Smooth muscle cell of the brain vasculature (primary cell): ENCODE results near the gene VPS11.
"Not testable (repeated sequence)": the region's sequence is repeated elsewhere in the genome, so short reads cannot be mapped to it uniquely, and the experiment has no call there.

Experiments
- DNase-seq: peaks from one replicate; pipeline ENCODE4 v3.0.0-alpha.2; 2012; ENCODE audit warnings: low read depth, low spot score

The VPS11 gene

DNA sequence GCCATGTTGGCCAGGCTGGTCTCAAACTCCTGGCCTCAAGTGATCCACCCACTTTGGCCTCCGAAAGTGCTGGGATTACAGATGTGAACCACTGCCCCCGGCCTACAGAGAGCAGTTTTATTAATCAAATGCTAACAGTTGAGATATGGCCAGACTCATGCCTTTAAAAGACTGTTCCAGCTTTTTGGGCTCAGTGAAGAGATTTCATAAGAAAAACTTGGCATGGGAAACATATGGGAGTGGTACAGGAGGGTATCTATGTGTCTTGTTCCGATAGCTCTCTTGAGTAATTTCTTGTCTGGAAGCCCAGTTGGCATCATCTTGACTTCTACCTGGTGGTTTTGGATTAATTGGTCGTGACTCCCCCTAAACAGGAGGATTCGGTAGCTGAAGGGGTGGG, 28.7 kb upstream of the VPS11 start:
- DNase-seq: no peak

DNA sequence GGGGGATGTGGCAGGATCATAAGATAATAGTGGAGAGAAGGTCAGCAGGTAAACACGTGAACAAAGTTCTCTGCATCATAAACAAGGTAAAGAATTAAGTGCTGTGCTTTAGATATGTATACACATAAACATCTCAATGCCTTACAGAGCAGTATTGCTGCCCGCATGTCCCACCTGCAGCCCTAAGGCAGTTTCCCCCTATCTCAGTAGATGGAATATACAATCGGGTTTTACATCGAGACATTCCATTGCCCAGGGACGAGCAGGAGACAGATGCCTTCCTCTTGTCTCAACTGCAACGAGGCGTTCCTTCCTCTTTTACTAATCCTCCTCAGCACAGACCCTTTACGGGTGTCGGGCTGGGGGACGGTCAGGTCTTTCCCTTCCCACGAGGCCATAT, 28.1 kb upstream of the VPS11 start:
- not testable (repeated sequence) for DNase-seq

DNA sequence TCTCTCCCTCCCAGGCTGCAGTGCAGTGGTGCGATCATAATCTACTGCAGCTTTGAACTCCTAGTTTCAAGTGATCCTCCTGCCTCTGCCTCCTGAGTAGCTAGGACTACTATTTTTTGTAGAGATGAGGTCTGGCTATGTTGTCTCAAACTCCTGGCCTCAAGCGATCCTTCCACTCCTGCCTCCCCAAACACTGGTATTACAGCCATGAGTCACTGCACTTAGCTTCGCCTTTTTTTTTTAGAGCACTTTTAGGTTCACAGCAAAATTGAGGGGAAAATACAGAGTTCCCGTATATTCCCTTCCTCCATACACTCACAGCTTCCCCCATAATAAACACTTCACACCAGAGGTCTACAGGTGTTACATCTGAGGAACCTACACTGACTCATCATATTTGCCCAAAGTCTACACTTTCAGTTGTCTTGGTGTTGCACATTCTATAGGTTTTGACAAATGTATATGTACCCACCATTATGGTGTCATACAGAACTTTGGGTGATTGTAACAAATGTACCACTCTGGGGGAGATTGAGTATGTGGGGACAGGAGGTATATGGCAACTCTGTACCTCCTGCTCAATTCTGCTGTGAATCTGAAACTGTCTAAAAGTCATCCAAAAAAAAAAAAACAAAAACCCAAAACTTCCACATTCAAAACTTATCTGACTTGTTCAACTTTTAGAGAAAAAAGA, 25.6 kb upstream of the VPS11 start:
- no peak for DNase-seq

DNA sequence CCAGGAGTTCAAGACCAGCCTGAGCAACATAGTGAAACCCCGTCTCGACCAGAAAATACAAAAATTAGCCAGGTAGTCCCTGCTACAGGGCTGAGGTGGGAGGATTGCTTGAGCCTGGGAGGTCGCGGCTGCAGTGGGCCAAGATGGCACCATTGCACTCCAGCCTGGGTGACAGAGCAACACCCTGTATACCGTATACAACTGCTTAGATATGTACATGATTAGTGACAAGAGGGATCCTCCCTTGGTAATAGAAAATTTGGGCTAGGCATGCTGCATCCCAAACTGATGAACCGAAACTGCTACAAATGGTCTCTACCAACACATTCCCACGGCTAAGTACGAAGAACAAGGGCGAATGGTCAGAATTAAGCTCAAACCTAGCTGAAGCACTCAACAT, 24.7 kb upstream of the VPS11 start:
- no peak for DNase-seq

DNA sequence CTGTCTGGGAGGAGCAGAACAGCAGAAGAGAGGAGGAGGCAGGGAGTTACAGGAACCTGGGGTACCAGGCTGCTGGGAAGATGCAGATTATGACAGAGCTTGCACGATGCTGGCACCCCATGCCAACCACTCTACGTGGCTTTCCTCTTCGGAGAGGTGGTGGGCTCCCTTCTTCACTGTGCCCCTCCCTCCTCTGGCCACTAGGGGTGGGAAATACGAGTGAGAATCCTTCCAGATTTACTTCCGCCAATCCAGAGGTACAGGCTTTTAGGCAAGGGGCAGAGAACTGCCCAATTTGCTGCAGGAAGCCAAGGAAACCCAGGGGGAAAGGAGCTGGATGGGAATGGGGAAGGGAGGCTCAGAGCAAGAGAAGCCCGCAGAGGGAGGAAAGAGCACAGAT, 22.9 kb upstream of the VPS11 start:
- no peak for DNase-seq

DNA sequence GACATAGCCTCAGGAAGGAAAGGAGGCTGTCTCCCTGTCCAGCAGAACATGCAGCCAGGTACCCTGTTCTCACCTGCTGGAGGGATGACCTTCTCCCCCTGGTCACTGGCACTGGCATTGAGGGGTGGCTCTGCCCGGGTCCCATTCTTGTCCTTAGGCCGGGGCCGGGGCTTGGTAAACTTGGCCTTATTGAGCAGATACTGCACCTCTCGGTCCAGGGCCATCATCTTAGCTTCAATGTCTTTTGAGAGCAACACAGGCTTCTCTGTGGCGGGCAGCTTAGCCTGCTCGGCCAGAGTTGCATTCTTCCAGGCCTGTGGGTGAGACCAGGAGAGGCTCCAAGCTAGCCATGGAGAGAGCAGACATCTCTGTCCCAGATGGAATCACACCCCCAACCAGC, 21.1 kb upstream of the VPS11 start:
- no peak for DNase-seq

DNA sequence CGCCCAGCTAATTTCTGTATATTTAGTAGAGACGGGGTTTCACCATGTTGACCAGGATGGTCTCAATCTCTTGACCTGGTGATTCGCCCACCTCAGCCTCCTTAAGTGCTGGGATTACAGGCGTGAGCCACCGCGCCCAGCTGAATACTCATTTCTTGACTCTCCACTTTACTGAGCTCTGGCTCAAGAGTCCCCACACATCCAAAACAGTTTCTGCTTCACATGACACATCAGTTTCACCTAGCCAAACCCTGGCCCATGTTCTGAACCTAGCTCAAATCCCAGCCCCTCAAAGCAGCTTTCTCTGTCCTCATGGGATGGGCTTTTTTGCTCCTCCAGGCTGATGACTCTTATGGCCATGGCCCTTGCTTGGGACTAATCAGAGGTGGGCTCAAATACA, 20.4 kb upstream of the VPS11 start:
- no peak for DNase-seq

DNA sequence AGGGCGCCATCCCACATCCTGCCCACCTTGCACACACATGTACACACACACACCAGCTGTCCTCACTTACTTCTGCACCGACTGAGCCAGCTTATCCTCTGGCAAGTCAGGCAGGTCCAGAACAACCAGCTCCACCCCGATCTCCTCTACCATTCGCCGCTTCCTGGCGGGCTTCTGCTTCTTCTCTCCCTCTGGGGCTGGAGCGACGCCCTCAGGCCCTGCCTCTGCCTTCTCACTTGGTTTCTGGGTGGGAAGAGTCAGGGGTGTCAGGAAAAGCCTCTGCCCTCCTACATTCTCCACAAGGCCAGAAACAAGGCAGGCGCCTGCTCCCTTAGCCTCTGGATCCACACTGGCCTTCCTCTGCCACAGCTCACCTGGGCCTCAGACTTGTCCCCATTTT, 19.0 kb upstream of the VPS11 start:
- DNase-seq: no peak

DNA sequence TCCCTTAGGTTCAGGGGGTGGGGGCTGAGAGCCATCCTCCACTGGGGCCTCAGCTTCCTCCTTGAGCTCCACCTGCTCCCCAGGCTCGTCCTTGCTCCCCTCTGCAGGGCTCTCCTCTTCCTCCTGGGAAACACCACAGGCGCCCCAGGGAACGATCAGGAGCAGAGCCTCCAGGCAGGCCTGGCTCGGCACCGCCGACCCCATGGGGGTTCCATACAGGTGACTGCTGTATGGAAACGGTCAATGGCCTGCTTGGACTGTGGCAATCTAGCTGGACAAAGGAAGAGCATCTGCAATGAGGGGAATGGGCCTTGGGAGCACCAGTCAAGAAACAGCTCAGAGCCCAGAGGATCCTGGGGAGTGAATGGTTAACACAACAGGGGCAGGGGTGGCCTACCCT, 18.5 kb upstream of the VPS11 start:
- no peak for DNase-seq

DNA sequence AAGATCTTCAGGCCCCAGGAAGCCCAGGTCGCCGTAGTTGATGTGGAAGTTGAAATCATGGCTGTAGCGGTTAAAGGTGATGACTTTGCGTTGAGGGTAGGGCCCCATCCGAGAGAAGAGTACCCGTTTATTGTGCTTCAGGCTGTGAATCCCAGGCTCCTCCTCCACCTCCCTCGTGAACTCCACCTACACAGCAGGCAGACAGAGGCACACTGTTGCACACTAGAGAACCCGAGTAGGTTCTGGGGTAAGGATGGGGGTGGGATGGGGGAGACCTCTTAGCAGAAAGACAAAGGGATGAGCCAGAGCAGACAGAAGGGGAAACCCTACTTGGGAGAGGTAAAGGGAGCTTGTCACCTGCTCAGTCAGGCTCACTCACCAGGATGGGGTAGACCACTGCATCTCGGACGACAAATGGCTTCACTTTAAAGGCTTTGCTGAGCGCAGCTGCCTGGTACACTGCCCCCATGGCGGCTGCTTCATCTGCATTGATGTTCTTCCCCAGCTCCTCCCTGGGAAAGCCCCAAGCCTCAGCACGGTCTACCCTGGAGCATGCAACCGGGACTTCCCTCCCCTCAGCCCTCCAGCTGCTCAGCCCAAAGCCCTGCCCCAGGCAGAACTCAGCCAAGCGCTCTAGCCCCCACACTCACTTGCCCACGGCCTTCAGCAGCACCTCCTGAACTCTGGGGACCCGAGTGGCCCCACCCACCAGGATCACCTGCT, 16.0 kb upstream of the VPS11 start:
- no peak for DNase-seq

DNA sequence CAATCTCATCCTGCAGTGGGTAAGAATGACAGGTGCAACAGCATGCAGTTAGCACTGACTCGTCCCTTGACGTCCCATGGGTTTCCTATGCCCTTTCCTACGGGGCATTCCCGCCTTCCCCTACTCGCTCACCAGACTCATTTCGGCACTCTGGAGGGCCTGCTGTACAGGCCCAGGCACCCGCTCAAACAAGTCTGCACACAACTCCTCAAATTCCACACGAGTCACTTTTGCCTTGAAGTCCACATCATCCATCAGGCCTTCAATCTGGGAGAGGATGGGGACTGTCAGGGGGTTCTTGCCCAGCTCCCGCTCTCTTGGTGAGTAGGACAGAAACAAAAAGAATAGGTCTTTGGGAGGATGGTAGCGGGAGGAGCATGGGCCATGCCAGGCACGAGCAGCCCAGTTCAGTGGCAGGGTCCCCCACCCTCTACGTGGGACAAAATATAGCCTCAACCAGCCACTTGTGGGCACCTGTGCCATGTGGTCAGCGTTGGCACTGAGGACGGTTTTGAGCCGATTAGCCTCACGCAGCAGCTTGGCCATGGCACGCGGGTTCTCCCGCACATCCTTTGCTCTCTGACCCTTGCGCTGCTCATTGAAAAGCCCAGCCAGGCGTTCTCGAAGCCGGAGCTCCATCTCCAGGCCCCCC, 15.3 kb upstream of the VPS11 start:
- no peak for DNase-seq

DNA sequence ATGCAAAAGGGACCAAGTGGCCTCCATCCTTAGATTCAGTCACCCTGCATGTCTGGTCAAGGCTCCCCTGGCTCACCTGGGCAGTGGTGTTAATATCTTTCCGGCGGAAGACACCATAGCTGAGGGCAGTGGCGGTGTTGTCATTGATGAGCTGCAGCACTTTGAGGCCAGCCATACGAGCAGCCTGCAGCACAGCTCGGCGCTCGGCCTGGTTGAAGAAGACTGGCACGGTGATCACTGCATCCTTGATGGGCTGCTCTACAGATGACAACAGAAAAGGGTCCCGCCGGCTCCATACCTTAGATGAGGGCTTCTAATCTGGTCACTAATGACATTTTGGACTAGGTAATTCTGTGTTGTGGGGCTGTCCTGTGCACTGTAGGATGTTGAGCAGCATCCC, 13.2 kb upstream of the VPS11 start:
- no peak for DNase-seq

DNA sequence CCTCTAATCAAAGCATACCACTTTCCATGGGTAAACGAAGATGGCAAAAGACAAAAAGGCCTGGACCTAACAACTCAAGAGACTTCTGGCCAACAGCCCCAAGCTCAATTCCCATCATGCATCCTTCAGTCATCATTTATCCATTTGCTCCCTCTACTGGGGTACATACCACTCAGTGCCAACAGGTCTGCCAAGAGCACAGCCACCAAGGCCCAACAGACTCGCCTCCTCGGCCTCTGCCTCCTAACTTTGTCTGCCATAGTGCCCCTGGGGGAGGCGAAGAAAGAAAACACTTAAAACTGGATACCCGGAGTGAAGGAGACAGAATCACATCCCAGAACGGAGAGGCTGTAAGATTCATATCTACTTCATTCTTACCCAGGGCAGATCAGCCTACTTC, 11.7 kb upstream of the VPS11 start:
- DNase-seq: no peak

DNA sequence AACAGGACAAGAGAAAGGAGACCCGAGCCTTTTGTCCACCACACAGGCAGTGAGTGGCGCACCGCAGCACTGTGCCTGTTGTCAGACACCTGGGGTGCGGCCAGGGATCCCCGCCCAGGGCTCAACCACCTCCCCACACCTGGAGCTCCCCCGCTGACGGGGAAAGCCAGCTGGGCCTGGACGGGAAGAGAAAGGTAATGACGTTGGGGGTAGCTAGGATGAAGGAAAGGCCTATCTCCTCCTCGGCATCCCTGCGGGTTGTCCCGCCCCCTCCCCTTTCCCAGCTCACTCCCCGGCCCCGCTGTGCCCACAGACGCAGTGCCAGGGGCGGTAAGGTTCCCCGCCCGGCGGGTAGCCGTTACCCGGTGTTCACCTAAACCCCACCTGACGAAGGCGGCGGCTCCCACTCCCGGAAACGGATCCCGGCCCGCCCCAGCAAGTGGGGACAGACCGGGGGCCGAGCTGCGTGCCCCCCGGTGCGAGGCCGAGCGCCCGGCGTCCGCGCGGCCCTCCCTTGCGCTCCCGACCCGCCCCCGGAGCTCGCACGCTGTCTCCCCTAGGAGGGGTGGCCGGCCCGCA, 11.1 kb upstream of the VPS11 start:
- DNase-seq: no peak

DNA sequence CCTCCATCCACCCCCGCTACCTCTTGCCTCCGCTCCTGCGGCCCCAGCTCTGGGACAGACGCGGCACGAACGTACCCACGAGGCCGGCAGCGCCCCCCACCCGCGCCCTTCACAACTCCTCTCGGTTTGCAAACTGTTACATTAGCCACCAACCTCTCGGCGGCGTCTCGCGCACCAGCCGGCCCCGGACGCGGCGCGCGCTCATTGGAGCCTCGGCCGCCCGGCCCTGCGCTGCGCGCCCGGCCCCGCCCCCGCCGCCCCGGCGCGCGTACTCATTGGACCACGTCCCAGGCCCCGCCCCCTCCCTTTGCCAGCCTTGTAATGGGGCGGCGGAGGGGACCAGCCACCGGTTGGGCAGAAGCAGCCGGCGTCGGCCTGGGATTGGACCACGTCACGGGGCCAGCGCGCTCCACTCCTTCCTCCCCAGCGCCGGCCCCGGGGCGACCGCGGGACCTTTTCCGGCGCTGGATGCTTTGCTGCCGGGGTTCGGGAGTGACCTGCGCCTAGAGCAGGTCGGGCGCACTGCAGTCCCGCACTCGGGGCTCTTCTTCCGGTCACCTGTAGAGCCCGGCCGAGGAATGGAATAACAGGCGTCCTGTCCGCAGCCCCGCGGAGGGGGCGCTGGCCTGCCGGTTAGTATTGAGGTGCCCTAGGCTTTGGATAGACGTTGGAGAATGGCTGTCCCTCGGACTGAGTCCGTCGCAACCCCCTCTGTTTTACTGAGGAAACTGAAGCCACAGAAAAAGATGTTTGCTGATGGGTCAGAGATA, 10.4 kb upstream of the VPS11 start, which contains the start of gene HYOU1:
Gene HYOU1, minus strand, starts transcription at position 206 of the 770 bp plus-strand sequence. CDS start 1,045 bp downstream, outside the sequence.
- peak; percentile 90 for DNase-seq

DNA sequence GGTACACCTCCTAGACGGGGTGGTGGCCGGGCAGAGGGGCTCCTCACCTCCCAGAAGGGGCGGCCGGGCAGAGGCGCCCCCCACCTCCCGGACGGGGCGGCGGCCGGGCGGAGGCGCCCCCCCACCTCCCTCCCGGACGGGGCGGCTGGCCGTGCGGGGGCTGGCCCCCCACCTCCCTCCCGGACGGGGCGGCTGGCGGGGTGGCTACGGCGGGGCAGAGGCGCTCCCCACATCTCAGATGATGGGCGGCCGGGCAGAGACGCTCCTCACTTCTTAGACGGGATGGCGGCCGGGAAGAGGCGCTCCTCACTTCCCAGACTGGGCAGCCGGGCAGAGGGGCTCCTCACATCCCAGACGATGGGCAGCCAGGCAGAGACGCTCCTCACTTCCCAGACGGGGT, 8.5 kb upstream of the VPS11 start:
- not testable (repeated sequence) for DNase-seq

DNA sequence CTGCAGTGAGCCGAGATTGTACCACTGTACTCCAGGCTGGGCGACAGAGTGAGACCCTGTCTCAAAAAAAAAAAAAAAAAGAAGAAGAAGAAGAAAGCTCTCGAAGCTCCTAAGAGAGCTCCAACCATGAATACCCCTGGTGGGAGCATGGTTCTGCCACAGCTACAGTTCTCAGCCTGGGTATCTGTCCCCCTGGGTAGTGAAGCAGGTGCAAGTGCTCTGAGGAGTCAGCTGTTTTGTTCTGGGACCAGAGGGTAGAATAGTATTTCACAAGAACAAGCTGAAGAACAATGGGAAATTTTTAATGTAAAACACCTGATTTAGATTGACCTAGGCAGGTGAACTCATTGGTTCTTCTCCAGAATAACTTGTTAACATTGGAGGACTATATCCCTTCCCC, 6.4 kb upstream of the VPS11 start:
- DNase-seq: no peak

DNA sequence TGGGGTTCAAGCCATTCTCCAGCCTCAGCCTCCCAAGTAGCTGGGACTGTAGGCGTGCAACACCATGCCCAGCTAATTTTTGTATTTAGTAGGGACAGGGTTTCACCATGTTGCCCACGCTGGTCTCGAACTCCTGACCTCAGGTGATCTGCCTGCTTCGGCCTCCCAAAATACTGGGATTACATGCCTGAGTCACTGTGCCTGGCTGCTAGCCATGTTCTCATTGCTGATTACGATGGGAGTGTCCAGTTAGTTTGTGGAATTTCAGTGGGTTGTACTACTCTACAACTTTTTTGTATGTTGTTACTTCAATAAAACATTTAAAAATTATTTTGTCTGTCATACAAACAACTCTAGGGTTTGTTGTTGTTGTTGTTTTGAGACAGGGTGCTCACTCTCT, 4.8 kb upstream of the VPS11 start:
- DNase-seq: no peak

DNA sequence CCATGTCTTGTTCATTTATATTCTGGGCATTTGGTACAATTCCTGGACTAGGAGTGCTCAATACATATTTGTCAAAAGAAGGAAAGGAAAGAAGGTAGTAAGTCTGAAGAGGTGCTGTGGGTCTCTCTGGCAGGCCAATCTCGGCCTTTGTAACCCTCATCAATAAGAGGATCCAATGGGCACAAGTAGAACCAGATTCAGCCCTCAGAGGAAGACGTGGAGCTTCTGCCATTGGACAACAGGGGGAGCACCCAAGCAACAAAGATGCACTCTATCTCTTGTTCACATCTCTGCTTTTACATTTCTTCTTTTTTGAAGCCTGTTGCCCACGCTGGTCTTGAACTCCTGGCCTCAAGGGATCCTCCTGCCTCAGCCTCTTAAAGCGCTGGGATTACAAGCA, 2.2 kb upstream of the VPS11 start:
- no peak for DNase-seq

DNA sequence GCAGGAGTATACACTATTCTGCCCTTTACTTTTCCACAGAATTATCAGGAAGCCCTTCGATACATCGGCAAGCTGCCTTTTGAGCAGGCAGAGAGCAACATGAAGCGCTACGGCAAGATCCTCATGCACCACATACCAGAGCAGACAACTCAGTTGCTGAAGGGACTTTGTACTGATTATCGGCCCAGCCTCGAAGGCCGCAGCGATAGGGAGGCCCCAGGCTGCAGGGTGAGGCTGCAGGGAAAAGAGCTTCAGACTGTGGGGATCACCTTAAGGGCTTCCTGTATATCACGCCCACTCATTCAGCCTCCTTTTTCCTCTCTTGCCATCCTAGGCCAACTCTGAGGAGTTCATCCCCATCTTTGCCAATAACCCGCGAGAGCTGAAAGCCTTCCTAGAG, 10.2 kb downstream of the VPS11 start:
- no peak for DNase-seq

DNA sequence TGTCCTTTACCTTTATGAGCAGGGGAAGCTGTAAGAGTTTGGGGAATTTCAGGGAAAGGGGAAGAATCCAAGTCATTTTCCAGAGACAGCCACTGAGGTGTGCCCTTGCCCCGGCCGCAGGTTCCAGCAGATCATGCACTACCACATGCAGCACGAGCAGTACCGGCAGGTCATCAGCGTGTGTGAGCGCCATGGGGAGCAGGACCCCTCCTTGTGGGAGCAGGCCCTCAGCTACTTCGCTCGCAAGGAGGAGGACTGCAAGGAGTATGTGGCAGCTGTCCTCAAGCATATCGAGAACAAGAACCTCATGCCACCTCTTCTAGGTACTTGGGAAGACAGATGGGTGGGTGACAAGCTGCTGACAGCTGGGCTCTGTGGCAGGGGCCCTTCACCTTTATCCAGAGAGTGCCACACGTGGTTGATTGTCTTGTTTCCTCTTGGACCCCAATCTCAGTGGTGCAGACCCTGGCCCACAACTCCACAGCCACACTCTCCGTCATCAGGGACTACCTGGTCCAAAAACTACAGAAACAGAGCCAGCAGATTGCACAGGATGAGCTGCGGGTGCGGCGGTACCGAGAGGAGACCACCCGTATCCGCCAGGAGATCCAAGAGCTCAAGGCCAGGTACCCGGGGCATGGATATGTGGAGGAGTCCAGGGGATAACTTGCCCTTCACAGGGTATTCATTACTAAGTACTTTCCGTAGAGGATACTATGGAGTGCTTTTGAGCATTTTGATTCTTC, 11.2 kb downstream of the VPS11 start:
- DNase-seq: no peak
